ENCODE data around the gene PLAGL1.

The PLAGL1 gene

GRCh38 chr6:143952060-143952778, 55.8 kb downstream of the PLAGL1 start:
- TF ChIP-seq, protein P1, sequence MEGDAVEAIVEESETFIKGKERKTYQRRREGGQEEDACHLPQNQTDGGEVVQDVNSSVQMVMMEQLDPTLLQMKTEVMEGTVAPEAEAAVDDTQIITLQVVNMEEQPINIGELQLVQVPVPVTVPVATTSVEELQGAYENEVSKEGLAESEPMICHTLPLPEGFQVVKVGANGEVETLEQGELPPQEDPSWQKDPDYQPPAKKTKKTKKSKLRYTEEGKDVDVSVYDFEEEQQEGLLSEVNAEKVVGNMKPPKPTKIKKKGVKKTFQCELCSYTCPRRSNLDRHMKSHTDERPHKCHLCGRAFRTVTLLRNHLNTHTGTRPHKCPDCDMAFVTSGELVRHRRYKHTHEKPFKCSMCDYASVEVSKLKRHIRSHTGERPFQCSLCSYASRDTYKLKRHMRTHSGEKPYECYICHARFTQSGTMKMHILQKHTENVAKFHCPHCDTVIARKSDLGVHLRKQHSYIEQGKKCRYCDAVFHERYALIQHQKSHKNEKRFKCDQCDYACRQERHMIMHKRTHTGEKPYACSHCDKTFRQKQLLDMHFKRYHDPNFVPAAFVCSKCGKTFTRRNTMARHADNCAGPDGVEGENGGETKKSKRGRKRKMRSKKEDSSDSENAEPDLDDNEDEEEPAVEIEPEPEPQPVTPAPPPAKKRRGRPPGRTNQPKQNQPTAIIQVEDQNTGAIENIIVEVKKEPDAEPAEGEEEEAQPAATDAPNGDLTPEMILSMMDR (conservative IDR thresholded peaks at IDR 0.05; ENCODE audit: low read depth, low read length) = no peak
- no peak overlapping the region for H3K4me2 ChIP-seq
- H3K27ac ChIP-seq = no peak overlapping the region
- H3K36me3 ChIP-seq (ENCODE audit: insufficient read depth) = no peaks in the 10 kb centered on the region
- no peak overlapping the region for H2AFZ ChIP-seq (ENCODE audit: low read depth)
- no peak overlapping the region for H3K9ac ChIP-seq
- H3K4me3 ChIP-seq (IDR thresholded peaks at IDR 0.05; ENCODE audit: insufficient read depth, low read depth, low read length) = no peak overlapping the region
- no peaks in the 10 kb centered on the region for H4K20me1 ChIP-seq (ENCODE audit: insufficient read depth)
- H3K79me2 ChIP-seq (ENCODE audit: insufficient read depth, low read depth) = no peaks in the 10 kb centered on the region
- no peaks in the 10 kb centered on the region for H3K27me3 ChIP-seq (ENCODE audit: insufficient read depth, low read depth)
- H3K4me1 ChIP-seq (ENCODE audit: low read depth, poor library complexity, severe bottlenecking) = no peaks in the 10 kb centered on the region

DNA sequence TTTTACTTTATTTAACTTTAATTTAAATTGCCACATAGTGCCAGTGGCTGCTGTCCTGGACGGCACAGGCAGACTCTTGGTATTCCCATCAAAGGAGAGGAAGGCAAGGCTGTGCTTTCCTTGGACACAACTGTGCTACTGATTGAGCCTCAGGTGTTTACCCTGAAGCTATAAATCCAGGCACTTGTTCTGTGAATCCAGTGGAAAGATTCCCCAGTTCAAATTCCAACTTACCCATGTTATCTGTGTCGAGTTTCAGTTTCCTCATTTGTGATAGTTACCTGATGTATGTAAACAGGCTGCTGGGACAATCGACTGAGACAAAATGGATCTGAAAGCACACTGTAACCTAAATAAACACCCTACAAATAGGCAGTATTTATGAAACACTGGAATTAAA, 57.2 kb downstream of the PLAGL1 start:
- Histone ChIP-seq H3K4me2 (no peak overlapping the region), H3K9ac (no peak overlapping the region), H4K20me1 (ENCODE audit: insufficient read depth) (no peaks in the 10 kb centered on the region), H3K4me3 (IDR thresholded peaks at IDR 0.05; ENCODE audit: insufficient read depth, low read depth, low read length) (no peak overlapping the region), H2AFZ (ENCODE audit: low read depth) (no peak overlapping the region), H3K79me2 (ENCODE audit: insufficient read depth, low read depth) (no peaks in the 10 kb centered on the region), H3K4me1 (ENCODE audit: low read depth, poor library complexity, severe bottlenecking) (no peaks in the 10 kb centered on the region), H3K27ac (no peak overlapping the region), H3K36me3 (ENCODE audit: insufficient read depth) (no peaks in the 10 kb centered on the region), H3K27me3 (ENCODE audit: insufficient read depth, low read depth) (no peaks in the 10 kb centered on the region)
- TF ChIP-seq, protein P1 (conservative IDR thresholded peaks at IDR 0.05; ENCODE audit: low read depth, low read length) = no peak

DNA sequence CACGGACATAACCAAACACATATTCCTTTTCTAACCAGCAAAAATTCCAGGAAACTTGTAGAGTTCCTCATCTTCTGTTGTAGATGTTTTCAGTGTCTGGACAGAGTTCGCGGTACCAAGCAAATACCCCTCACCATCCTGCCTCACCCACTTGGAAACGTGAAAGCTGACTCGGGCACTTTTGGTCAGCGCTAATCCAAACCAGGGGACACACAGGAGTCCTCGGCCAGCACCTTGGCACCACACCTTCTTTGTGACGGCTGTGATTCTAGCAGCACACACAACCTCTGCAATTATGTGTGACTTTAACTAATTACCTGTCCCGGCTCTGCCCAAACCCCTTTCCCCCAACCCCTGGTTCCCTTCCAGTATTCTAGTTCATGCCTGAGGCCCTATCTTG, 58.1 kb downstream of the PLAGL1 start:
- Histone ChIP-seq H4K20me1 (ENCODE audit: insufficient read depth) (no peaks in the 10 kb centered on the region), H3K4me1 (ENCODE audit: low read depth, poor library complexity, severe bottlenecking) (no peaks in the 10 kb centered on the region), H3K4me3 (IDR thresholded peaks at IDR 0.05; ENCODE audit: insufficient read depth, low read depth, low read length) (no peak overlapping the region), H2AFZ (ENCODE audit: low read depth) (no peak overlapping the region), H3K4me2 (no peak overlapping the region), H3K9ac (no peak overlapping the region), H3K79me2 (ENCODE audit: insufficient read depth, low read depth) (no peaks in the 10 kb centered on the region), H3K36me3 (ENCODE audit: insufficient read depth) (no peaks in the 10 kb centered on the region), H3K27me3 (ENCODE audit: insufficient read depth, low read depth) (no peaks in the 10 kb centered on the region), H3K27ac (no peak overlapping the region)
- TF ChIP-seq, protein P1 (conservative IDR thresholded peaks at IDR 0.05; ENCODE audit: low read depth, low read length) = no peak

- no peaks in the 10 kb centered on the region for H3K79me2 ChIP-seq (ENCODE audit: insufficient read depth, low read depth)
- H3K4me1 ChIP-seq (ENCODE audit: low read depth, poor library complexity, severe bottlenecking) = no peaks in the 10 kb centered on the region
- no peaks in the 10 kb centered on the region for H3K27me3 ChIP-seq (ENCODE audit: insufficient read depth, low read depth)
- H3K9ac ChIP-seq = no peak overlapping the region
- TF ChIP-seq, protein P1 (conservative IDR thresholded peaks at IDR 0.05; ENCODE audit: low read depth, low read length) = no peak
- no peaks in the 10 kb centered on the region for H3K36me3 ChIP-seq (ENCODE audit: insufficient read depth)
- no peak overlapping the region for H3K4me2 ChIP-seq
- H3K27ac ChIP-seq = no peak overlapping the region
- no peak overlapping the region for H2AFZ ChIP-seq (ENCODE audit: low read depth)
- no peaks in the 10 kb centered on the region for H4K20me1 ChIP-seq (ENCODE audit: insufficient read depth)
- no peak overlapping the region for H3K4me3 ChIP-seq (IDR thresholded peaks at IDR 0.05; ENCODE audit: insufficient read depth, low read depth, low read length)
Measured at GRCh38 chr6:143949535-143949934, 58.5 kb downstream of the PLAGL1 start.

Measured in KMS-11 (cell line).